Activated CD8-positive, alpha-beta memory T cell treated with anti-CD3 and anti-CD28 coated beads for 48 hours (primary cell): Measurements from ENCODE around the gene ELOF1.
"Not testable (repeated sequence)": the region's sequence is repeated elsewhere in the genome, so short reads cannot be mapped to it uniquely, and the experiment has no call there.

Source experiments
- DNase-seq, 3 experiments: peaks; one replicate each; pipeline ENCODE4 v3.0.0-alpha.2; 2020; ENCODE audit warnings: low read depth in 2 of 3, low spot score in 2 of 3

The ELOF1 gene

GRCh38 chr19:11558881-11559828 lies at the start of gene ELOF1:
TSS of gene ELOF1 (minus strand) at chr19:11559230. CDS start at chr19:11554347, 4,883 bp downstream.
- DNase-seq: peak; percentile 92 to 95 (median 94)

- no peak for DNase-seq
These were observed 47.5 kb upstream of the ELOF1 start for GRCh38 chr19:11606484-11606883.

GRCh38 chr19:11599704-11600103 lies 40.7 kb upstream of the ELOF1 start:
- DNase-seq: not testable (repeated sequence)

GRCh38 chr19:11598746-11599145 lies 39.7 kb upstream of the ELOF1 start:
- DNase-seq: no peak

GRCh38 chr19:11598103-11598483 lies 39.1 kb upstream of the ELOF1 start:
- no peak for DNase-seq

GRCh38 chr19:11597202-11598102 lies 38.4 kb upstream of the ELOF1 start, which contains the start of gene ZNF627:
TSS of gene ZNF627 (plus strand) at chr19:11597483. CDS start at chr19:11597628, 145 bp downstream.
- DNase-seq: peak; percentile 87 to 91 (median 90)

- no peak for DNase-seq
These were observed 37.1 kb upstream of the ELOF1 start for GRCh38 chr19:11596156-11596555.

GRCh38 chr19:11594084-11594483 lies 35.1 kb upstream of the ELOF1 start:
- DNase-seq: no peak

- no peak for DNase-seq
These were observed 29.1 kb upstream of the ELOF1 start for GRCh38 chr19:11587975-11588631.

- peak; percentile 45 to 62 (median 61) for DNase-seq
These were observed 28.4 kb upstream of the ELOF1 start for GRCh38 chr19:11587302-11587974.

- DNase-seq: no peak
These were observed 27.3 kb upstream of the ELOF1 start for GRCh38 chr19:11586331-11586730.

GRCh38 chr19:11581740-11582139 lies 22.7 kb upstream of the ELOF1 start:
- no peak for DNase-seq

GRCh38 chr19:11580116-11580515 lies 21.1 kb upstream of the ELOF1 start:
- DNase-seq: no peak

- no peak for DNase-seq
These were observed 19.5 kb upstream of the ELOF1 start for GRCh38 chr19:11578258-11579142.

GRCh38 chr19:11577451-11578257 lies 18.6 kb upstream of the ELOF1 start, which contains the start of gene ACP5:
TSS of gene ACP5 (minus strand) at chr19:11577645. CDS start at chr19:11577317, 328 bp downstream.
- DNase-seq: no peak

- no peak for DNase-seq
These were observed 17.2 kb upstream of the ELOF1 start for GRCh38 chr19:11576227-11576626.

- DNase-seq: no peak
These were observed 15.7 kb upstream of the ELOF1 start for GRCh38 chr19:11574689-11575088.

GRCh38 chr19:11573763-11574162 lies 14.7 kb upstream of the ELOF1 start:
- not testable (repeated sequence) for DNase-seq

GRCh38 chr19:11573354-11573753 lies 14.3 kb upstream of the ELOF1 start:
- not testable (repeated sequence) for DNase-seq
